ENCODE results near the gene PIP4P1.
"Not testable (repeated sequence)": the region's sequence is repeated elsewhere in the genome, so short reads cannot be mapped to it uniquely, and the experiment has no call there.

The PIP4P1 gene

GRCh38 chr14:20468764-20469241, 7.6 kb upstream of the PIP4P1 start:
- TF ChIP-seq GATA1 (IDR thresholded peaks at IDR 0.05; ENCODE audit: low read depth, low read length) (no peak), POLR2A (IDR thresholded peaks at IDR 0.05; ENCODE audit: low read length) (no peak)
- no peak for DNase-seq

DNA sequence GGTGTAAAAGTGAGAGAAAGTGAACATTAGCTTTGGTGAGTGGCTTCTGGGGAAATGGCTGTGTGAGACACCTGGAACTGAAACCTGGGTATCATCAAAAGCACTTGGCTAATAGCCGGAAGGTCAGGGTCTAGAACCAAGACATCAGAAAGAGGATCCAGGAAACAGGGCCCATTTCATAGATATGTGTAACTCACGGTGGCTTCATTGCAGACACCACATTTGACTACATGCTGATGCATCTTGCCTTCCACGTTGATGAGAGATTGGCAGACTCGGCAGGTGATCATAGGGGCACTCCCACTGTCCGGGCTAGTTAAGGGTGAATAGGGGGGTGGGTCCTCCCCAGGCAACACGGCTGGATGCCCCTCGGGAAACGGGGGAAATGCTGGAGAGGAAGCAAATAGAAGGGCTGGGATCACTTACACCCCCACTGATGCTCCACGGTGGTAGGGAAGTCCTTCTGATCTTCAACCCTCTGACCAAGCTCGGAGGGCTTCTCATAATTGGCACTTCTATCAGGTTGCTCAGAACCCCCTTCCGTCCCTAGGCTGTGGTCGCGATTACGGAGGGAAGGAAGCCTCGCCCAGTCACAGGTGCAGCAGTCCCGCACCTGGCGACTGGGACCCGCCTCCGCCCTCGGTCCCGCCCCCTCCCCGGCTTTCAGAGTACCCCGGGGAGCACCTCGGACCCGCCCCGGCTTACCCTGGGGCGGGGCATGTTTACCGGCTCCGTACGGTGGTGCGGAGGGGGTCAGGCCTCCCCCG, 593 bp downstream of the PIP4P1 start:
- DNase-seq: peak; percentile 77 to 88
- TF ChIP-seq GATA1 (IDR thresholded peaks at IDR 0.05; ENCODE audit: low read depth, low read length) (no peak), POLR2A (IDR thresholded peaks at IDR 0.05; ENCODE audit: low read length) (no peak)

GRCh38 chr14:20458031-20458789, 3.0 kb downstream of the PIP4P1 start:
- no peak for DNase-seq
- peak; percentile 41 for TF ChIP-seq POLR2A (IDR thresholded peaks at IDR 0.05; ENCODE audit: low read length)
- TF ChIP-seq GATA1 (IDR thresholded peaks at IDR 0.05; ENCODE audit: low read depth, low read length): no peak

- DNase-seq: no peak
- TF ChIP-seq POLR2A (IDR thresholded peaks at IDR 0.05; ENCODE audit: low read length) (peak; percentile 15), GATA1 (IDR thresholded peaks at IDR 0.05; ENCODE audit: low read depth, low read length) (no peak)
Observed at GRCh38 chr14:20456971-20457370, 4.3 kb downstream of the PIP4P1 start.

DNA sequence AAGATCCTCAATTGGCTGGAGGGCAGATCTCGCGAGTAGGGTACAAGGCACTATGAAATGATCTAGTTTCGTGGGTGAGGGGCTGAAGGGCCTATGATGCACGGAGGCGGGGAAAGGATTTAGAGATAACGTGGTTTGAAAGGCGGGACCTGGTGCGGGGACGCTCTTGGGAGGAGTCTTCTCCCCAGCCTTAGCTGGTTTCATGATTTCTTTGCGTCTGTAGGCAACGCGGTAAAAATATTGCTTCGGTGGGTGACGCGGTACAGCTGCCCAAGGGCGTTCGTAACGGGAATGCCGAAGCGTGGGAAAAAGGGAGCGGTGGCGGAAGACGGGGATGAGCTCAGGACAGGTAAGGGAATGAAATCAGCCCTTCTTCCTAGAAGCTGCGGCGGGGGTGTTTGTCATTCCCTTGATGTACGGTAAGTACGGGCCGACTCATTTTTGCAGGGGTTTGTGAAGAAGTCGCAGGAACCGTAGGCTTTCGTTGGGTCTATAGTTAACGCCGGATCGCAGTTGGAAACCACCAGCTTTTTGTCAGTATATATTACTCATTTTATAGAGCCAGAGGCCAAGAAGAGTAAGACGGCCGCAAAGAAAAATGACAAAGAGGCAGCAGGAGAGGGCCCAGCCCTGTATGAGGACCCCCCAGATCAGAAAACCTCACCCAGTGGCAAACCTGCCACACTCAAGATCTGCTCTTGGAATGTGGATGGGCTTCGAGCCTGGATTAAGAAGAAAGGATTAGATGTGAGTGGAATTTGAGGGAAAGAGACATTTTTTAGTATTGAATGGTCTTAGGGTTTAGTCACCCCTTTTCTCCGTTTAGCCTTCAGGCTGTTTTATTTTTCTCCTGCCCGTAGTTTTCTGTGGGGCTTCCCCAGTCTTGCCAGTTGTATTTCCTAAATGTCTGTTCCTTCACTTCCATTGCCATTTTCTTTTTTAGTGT, 5.6 kb downstream of the PIP4P1 start:
- TF ChIP-seq POLR2A (IDR thresholded peaks at IDR 0.05; ENCODE audit: low read length) (peak; percentile 88), GATA1 (IDR thresholded peaks at IDR 0.05; ENCODE audit: low read depth, low read length) (no peak)
- DNase-seq: peak; percentile 95 to 96

DNA sequence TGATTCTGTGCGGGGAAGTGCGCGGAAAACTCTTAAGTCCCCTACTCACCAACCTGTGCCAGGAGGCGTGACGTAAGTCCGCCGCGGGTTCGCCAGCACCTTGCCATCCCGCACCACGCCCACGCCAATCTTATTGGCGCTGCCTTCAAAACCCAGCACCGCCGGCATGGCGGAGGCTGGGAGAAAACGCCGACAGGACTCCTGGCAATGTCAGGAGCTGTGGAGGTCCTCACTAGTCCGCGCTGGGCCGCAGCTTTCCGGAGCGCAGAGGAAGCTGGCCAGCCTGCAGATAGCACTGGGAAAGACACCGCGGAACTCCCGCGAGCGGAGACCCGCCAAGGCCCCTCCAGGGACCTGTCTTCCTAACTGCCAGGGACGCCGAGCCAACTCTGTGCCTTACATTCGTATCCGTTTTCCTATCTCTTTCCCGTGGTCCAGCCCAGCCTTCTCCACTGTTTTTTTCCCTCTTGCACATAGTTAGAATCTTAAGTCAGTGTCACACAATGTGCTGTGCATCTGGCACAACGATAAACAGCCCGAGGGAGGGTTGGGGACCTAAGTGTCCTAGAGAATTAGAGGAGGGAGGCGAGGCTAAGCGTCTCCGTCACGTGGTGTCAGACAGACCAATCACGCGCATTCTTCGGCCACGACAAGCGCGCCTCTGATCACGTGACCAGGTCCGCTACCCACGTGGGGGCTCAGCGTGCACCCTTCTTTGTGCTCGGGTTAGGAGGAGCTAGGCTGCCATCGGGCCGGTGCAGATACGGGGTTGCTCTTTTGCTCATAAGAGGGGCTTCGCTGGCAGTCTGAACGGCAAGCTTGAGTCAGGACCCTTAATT, 6.5 kb downstream of the PIP4P1 start, which contains the start of the genes APEX1 and OSGEP:
Gene APEX1 (plus strand): TSS at position 711 of the 839 bp plus-strand sequence. CDS start 420 bp downstream, outside the sequence.
Gene OSGEP (minus strand): TSS at position 297 of the 839 bp plus-strand sequence. CDS start 129 bp downstream, at position 168.
- TF ChIP-seq POLR2A (IDR thresholded peaks at IDR 0.05; ENCODE audit: low read length) (peak; percentile 98), GATA1 (IDR thresholded peaks at IDR 0.05; ENCODE audit: low read depth, low read length) (no peak)
- DNase-seq: peak; percentile 99 to 100

DNA sequence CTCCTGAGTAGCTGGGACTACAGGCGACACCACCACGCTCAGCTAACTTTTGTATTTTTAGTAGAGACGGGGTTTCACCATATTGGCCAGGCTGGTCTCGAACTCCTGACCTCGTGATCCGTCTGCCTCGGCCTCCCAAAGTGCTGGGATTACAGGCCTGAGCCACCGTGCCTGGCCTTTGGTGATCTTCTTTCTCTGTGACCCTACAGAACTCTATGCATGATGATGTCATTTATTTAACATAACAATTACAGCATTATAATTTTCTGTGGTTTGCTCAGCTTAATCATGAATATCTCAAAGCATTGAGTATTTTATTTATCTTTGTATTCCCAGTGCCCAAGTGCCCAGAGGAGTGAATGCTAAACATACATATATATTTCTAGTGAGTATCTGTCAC, 8.4 kb downstream of the PIP4P1 start:
- DNase-seq: not testable (repeated sequence)

GRCh38 chr14:20446889-20447288, 14.3 kb downstream of the PIP4P1 start:
- DNase-seq: no peak
- no peak for TF ChIP-seq POLR2A (IDR thresholded peaks at IDR 0.05; ENCODE audit: low read length)
- no peak for TF ChIP-seq GATA1 (IDR thresholded peaks at IDR 0.05; ENCODE audit: low read depth, low read length)

DNA sequence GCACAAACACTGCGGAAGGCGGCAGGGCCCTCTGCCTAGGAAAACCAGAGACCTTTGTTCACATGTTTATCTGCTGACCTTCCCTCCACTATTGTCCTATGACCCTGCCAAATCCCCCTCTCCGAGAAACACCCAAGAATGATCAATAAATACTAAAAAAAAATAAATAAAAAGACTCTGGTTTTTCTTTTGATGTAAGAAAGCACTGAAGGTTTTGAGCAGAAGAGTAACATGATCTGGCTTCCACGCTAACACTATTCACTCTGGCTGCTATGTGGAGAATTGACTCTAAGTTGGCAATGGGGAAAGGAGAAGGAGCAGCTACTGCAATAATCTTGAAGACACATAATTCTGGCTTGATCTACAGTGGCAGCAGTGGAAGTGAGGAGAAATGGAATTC, 17.6 kb downstream of the PIP4P1 start:
- not testable (repeated sequence) for DNase-seq

GRCh38 chr14:20441461-20441860, 19.8 kb downstream of the PIP4P1 start:
- no peak for DNase-seq
- TF ChIP-seq GATA1 (IDR thresholded peaks at IDR 0.05; ENCODE audit: low read depth, low read length) (no peak), POLR2A (IDR thresholded peaks at IDR 0.05; ENCODE audit: low read length) (no peak)

- TF ChIP-seq POLR2A (IDR thresholded peaks at IDR 0.05; ENCODE audit: low read length) (no peak), GATA1 (IDR thresholded peaks at IDR 0.05; ENCODE audit: low read depth, low read length) (no peak)
Observed at GRCh38 chr14:20440882-20441281, 20.4 kb downstream of the PIP4P1 start.

GRCh38 chr14:20440465-20440864, 20.8 kb downstream of the PIP4P1 start:
- DNase-seq: no peak
- TF ChIP-seq POLR2A (IDR thresholded peaks at IDR 0.05; ENCODE audit: low read length) (no peak), GATA1 (IDR thresholded peaks at IDR 0.05; ENCODE audit: low read depth, low read length) (no peak)

More at GRCh38 chr14:20440882-20441281, 20.4 kb downstream of the PIP4P1 start:
- DNase-seq: no peak

GRCh38 chr14:20438664-20439063, 22.6 kb downstream of the PIP4P1 start:
- no peak for DNase-seq
- TF ChIP-seq POLR2A (IDR thresholded peaks at IDR 0.05; ENCODE audit: low read length): no peak
- no peak for TF ChIP-seq GATA1 (IDR thresholded peaks at IDR 0.05; ENCODE audit: low read depth, low read length)
